Peyer's patch (tissue), 4 donors: ENCODE results near the gene IFIT5. TPM values are rescaled to one million over a fixed set of nuclear protein-coding genes. Genes with fewer than 3 reads are reported as not detected.
"Not testable (repeated sequence)": the region's sequence is repeated elsewhere in the genome, so short reads cannot be mapped to it uniquely, and the experiment has no call there.

Experiments
- DNase-seq, 3 donors: peaks; one replicate each; pipeline ENCODE4 v3.0.0-alpha.2; 2017 to 2019
- H3K27ac ChIP-seq, 4 donors: fragments of 200-600 bp; sonication (generic); one replicate each; pipeline ENCODE4 v1.5.1; 2016 to 2019
- H3K27me3 ChIP-seq, 2 donors: fragments of 200-600 bp; sonication (generic); one replicate each; pipeline ENCODE4 v1.5.1; 2019
- H3K36me3 ChIP-seq, 3 donors: fragments of 200-600 bp; sonication (generic); one replicate each; pipeline ENCODE4 v1.5.1; 2016 to 2019
- H3K4me1 ChIP-seq, 4 donors: fragments of 200-600 bp; sonication (generic); one replicate each; pipeline ENCODE4 v1.5.1; 2016 to 2019
- H3K4me3 ChIP-seq, 4 donors: fragments of 200-600 bp; sonication (generic); 1 replicate in 3 of 4; 2 replicates in 1 of 4; pipeline ENCODE4 v1.5.1; 2016 to 2019; ENCODE audit warnings: mild to moderate bottlenecking in 1 of 4
- H3K9me3 ChIP-seq, 4 donors: fragments of 200-600 bp; sonication (generic); one replicate each; pipeline ENCODE4 v1.5.1; 2016 to 2019; ENCODE audit warnings: mild to moderate bottlenecking in 1 of 4
- CTCF ChIP-seq, 6 experiments: fragments of 450-650 bp in 4 of 6; fragments of 200-600 bp in 2 of 6; sonication (generic) in 1 of 6; IDR thresholded peaks; one replicate each; pipeline ENCODE4 v1.5.1; 2017 to 2019; ENCODE audit warnings: antibody characterized with exemption in 6 of 6, mild to moderate bottlenecking in 3 of 6, moderate library complexity in 1 of 6
- POLR2A ChIP-seq, 2 donors: fragments of 450-650 bp; IDR thresholded peaks; one replicate each; pipeline ENCODE4 v1.5.1; 2017; ENCODE audit warnings: antibody characterized with exemption in 2 of 2, mild to moderate bottlenecking in 2 of 2, moderate library complexity in 2 of 2
- total RNA-seq, 4 donors: library from RNA; depleted of rRNA; stranded (reverse); fragments of >200 nt; gene quantifications; one replicate each; pipeline ENCODE4 v1.1.0, GENCODE V29; 2016

The IFIT5 gene
- total RNA-seq, 4 donors from 2014 or later, result 7.2 to 15.6 (median 12.6) TPM

DNA sequence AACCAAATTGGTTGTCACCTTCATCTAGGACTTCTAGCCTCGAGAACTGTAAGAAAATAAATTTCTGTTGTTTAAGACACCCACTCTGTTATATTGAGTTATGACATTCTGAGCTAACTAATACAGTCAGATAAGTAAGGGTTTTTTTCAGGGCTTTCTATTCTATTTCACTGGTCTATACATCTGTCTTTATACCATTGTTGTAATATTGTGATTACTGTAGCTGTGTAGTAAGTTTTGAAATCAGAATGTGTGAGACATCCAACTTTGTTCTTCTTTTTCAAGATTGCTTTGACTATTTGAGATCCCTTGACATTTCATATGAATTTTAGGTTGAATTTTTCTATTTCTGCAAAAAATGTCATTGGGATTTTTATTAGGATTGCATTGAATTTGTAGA is 14.4 kb upstream of the IFIT5 start:
- H3K27me3 ChIP-seq, result no peaks in the 10 kb centered on the region
- no peak overlapping the region for H3K4me3 ChIP-seq
- H3K36me3 ChIP-seq, result no peaks in the 10 kb centered on the region
- H3K4me1 ChIP-seq, result no peaks in the 10 kb centered on the region
- H3K27ac ChIP-seq, result no peak overlapping the region
- DNase-seq, result no peak
- TF ChIP-seq POLR2A (IDR thresholded peaks at IDR 0.05), result no peak
- TF ChIP-seq CTCF (IDR thresholded peaks at IDR 0.05), result no peak
- no peaks in the 10 kb centered on the region for H3K9me3 ChIP-seq

DNA sequence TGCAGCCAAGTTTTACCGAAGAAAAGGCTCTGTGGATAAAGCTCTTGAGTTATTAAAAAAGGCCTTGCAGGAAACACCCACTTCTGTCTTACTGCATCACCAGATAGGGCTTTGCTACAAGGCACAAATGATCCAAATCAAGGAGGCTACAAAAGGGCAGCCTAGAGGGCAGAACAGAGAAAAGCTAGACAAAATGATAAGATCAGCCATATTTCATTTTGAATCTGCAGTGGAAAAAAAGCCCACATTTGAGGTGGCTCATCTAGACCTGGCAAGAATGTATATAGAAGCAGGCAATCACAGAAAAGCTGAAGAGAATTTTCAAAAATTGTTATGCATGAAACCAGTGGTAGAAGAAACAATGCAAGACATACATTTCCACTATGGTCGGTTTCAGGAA is 11.3 kb upstream of the IFIT5 start:
- H3K4me3 ChIP-seq, result no peak overlapping the region
- no peaks in the 10 kb centered on the region for H3K36me3 ChIP-seq
- no peaks in the 10 kb centered on the region for H3K4me1 ChIP-seq
- no peaks in the 10 kb centered on the region for H3K9me3 ChIP-seq
- H3K27ac ChIP-seq, result no peak overlapping the region
- H3K27me3 ChIP-seq, result no peaks in the 10 kb centered on the region
- no peak for TF ChIP-seq CTCF (IDR thresholded peaks at IDR 0.05)
- no peak for DNase-seq

- Histone ChIP-seq H3K9me3 (no peaks in the 10 kb centered on the region), H3K27me3 (no peaks in the 10 kb centered on the region), H3K4me3 (no peak overlapping the region), H3K4me1 (no peaks in the 10 kb centered on the region), H3K36me3 (no peaks in the 10 kb centered on the region), H3K27ac (no peak overlapping the region)
- DNase-seq, result no peak
- TF ChIP-seq CTCF (IDR thresholded peaks at IDR 0.05) (no peak), POLR2A (IDR thresholded peaks at IDR 0.05) (no peak)
Measured at GRCh38 chr10:89404104-89405047, 10.0 kb upstream of the IFIT5 start.

DNA sequence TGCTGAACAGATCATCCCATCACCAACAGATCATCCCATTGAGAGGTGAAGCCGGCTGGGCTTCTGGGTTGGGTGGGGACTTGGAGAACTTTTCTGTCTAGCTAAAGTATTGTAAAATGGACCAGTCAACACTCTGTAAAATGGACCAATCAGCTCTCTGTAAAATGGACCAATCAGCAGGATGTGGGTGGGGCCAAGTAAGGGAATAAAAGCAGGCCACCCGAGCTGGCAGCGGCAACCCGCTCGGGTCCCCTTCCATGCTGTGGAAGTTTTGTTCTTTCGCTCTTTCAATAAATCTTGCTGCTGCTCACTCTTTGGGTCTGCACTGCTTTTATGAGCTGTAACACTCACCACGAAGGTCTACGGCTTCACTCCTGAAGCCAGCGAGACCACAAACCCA is 8.2 kb upstream of the IFIT5 start:
- not testable (repeated sequence) for DNase-seq, H3K36me3 ChIP-seq, H3K9me3 ChIP-seq, H3K27ac ChIP-seq, H3K27me3 ChIP-seq, H3K4me1 ChIP-seq, H3K4me3 ChIP-seq

DNA sequence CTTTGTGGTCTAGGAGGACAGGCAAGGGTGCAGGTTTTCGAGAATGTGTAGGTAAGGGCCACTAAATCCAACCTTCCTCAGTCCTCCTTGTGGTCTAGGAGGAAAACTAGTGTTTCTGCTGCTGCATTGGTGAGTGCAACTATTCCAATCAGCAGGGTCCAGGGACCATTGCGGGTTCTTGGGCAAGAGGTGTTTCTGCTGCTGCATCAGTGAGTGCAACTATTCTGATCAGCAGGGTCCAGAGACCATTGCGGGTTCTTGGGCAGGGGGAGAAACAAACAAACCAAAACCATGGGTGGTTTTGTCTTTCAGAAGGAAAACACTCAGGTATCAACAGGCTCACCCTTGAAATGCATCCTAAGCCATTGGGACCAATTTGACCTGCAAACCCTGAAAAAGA is 6.6 kb upstream of the IFIT5 start:
- H3K27ac ChIP-seq, DNase-seq, H3K9me3 ChIP-seq, H3K4me3 ChIP-seq, H3K4me1 ChIP-seq, H3K36me3 ChIP-seq, H3K27me3 ChIP-seq: not testable (repeated sequence)

DNA sequence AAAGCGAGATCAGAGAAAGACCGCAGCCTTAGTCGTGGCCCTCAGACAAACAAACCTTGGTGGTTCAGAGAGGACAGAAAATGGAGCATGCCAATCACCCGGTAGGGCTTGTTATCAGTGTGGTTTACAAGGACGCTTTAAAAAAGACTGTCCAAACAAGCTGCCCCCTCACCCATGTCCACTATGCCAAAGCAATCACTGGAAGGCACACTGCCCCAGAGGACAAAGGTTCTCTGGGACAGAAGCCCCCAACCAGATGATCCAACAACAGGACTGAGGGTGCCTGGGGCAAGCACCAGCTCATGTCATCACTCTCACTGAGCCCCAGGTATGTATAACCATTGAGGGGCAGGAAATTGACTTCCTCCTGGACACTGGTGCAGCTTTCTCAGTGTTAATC is 5.1 kb upstream of the IFIT5 start:
- H3K27ac ChIP-seq, H3K9me3 ChIP-seq, H3K27me3 ChIP-seq, H3K36me3 ChIP-seq, DNase-seq, H3K4me1 ChIP-seq, H3K4me3 ChIP-seq: not testable (repeated sequence)

DNA sequence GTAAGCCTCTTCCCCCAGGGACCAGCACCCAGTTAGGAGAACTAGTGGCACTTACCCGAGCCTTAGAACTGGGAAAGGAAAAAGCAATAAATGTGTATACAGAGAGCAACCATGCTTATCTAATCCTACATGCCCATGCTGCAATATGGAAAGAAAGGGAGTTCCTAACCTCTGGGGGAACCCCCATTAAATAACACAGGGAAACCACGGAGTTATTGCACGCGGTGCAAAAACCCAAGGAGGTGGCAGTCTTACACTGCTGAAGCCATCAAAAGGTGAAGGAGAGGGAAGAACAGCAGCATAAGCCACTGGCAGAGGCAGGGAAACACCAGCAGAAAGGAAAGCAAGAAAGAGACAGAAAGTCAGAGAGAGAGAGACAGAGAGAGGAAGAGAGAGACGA is 3.8 kb upstream of the IFIT5 start:
- H3K4me1 ChIP-seq, DNase-seq, H3K27me3 ChIP-seq, H3K9me3 ChIP-seq, H3K27ac ChIP-seq, H3K4me3 ChIP-seq, H3K36me3 ChIP-seq: not testable (repeated sequence)

GRCh38 chr10:89411135-89411534 is 3.2 kb upstream of the IFIT5 start:
- not testable (repeated sequence) for H3K27me3 ChIP-seq, H3K4me1 ChIP-seq, H3K4me3 ChIP-seq, H3K36me3 ChIP-seq, H3K9me3 ChIP-seq, H3K27ac ChIP-seq, DNase-seq

GRCh38 chr10:89412276-89412675 is 2.1 kb upstream of the IFIT5 start:
- not testable (repeated sequence) for H3K27me3 ChIP-seq, H3K9me3 ChIP-seq, DNase-seq, H3K4me3 ChIP-seq, H3K36me3 ChIP-seq, H3K27ac ChIP-seq
- peaks cover 0 to 16% (median 0%) of the 10 kb centered on the region in 4 donors for H3K4me1 ChIP-seq
